Activated T-helper 1 cell treated with Interleukin-2 at 50 U/mL for 16 hours (primary cell): ENCODE results near the gene ETF1.

Experiments
- DNase-seq: peaks from one replicate; pipeline ENCODE4 v3.0.0-alpha.2; 2020; ENCODE audit warnings: low read depth

ETF1 gene

GRCh38 chr5:138463419-138464007 lies 79.5 kb downstream of the ETF1 start:
- no peak for DNase-seq

DNA sequence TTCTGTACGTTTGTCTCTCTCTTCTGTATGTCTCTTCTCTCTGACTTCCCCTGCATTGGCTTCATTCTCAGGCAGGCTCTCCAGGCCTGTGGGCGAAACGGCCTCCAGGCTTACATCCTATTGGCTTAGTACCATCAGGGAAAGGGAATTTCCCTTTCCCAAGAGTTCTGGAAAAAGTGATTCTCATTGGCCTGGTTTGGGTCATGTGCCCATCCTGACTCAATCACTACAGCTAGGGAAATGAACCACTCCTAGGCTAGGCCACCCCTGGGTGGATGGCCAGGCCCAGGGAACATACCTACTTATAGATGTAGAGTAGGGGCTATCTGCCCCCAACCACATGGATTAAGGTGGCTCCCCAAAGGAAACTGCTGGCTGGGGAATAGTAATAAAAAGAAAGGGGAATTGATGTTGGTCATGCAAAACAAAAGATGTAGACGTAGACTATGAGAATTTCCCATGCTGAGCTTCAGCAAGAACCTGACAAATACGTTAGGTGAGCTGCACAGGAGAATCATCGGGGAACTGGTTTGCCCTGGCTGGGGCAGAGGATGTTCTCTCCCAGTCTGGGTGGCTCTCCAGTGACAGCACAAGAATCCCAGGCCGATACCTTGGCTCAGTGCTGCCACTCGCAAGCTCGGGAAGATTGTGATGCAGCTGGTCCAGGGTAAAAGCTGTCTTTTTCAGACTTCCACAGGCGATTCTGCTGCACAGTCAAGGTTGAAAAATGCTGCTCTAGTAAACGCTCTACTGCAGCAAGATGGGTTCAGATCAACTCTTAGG lies 81.5 kb downstream of the ETF1 start:
- no peak for DNase-seq

GRCh38 chr5:138460032-138460693 lies 82.9 kb downstream of the ETF1 start:
- DNase-seq, result no peak

DNA sequence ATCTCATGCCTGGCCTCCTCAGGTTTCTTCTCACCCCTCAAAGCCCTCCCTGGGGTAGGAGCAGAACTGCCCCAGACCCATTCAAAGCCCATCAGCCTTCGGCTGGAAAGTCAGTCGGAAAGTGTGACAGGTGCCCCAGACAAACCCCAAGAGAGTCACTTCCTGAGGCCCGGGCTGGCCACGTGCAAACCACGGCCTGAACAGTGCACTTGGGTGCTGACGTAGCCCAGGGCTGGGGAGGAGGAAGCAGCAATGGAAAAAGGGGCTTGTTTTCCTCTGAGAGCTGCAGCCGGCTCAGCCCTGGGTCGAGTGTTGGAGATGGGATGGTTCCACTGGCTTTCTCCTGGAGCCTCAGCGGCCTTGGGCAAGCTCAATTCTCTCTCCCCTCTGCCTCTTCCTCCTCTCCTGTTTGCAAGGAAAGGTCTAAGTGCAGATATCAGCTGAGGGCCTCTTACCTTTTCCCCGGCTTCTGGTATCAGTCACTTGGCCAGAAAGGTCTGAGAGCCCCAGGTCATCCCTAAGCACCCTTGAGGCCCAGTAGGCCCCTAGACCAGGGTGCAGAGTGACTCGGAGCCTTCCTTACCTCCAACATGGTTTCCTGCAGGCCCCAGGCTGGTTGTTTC lies 83.6 kb downstream of the ETF1 start:
- peak; percentile 65 for DNase-seq

- no peak for DNase-seq
Measured at GRCh38 chr5:138458856-138459255, 84.2 kb downstream of the ETF1 start.

GRCh38 chr5:138458384-138458783 lies 84.7 kb downstream of the ETF1 start:
- DNase-seq, result no peak

GRCh38 chr5:138457531-138458275 lies 85.3 kb downstream of the ETF1 start:
- DNase-seq, result no peak
